ENCODE measurements around the gene CD69.

- no peak for TF ChIP-seq CTCF (IDR thresholded peaks at IDR 0.05)
- no peak for TF ChIP-seq EZH2 (IDR thresholded peaks at IDR 0.05)
- TF ChIP-seq EZH2phosphoT487 (IDR thresholded peaks at IDR 0.05), result no peak
Observed at GRCh38 chr12:9761419-9761781, 699 bp upstream of the CD69 start.

Measured in neural progenitor cell (in vitro differentiated cells).